ENCODE data around the gene TAAR1.
"Not testable (repeated sequence)": the region's sequence is repeated elsewhere in the genome, so short reads cannot be mapped to it uniquely, and the experiment has no call there.

The TAAR1 gene, protein sequence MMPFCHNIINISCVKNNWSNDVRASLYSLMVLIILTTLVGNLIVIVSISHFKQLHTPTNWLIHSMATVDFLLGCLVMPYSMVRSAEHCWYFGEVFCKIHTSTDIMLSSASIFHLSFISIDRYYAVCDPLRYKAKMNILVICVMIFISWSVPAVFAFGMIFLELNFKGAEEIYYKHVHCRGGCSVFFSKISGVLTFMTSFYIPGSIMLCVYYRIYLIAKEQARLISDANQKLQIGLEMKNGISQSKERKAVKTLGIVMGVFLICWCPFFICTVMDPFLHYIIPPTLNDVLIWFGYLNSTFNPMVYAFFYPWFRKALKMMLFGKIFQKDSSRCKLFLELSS

GRCh38 chr6:132659082-132659481, at the start of gene TAAR1:
Gene TAAR1, minus strand, starts transcription at chr6:132659182. Its CDS starts 13,179 bp downstream, at chr6:132646003.
- no peak for DNase-seq (ENCODE audit: low spot score)

- DNase-seq (ENCODE audit: low spot score): no peak
Observed at GRCh38 chr6:132708771-132709170, 49.8 kb upstream of the TAAR1 start.

DNA sequence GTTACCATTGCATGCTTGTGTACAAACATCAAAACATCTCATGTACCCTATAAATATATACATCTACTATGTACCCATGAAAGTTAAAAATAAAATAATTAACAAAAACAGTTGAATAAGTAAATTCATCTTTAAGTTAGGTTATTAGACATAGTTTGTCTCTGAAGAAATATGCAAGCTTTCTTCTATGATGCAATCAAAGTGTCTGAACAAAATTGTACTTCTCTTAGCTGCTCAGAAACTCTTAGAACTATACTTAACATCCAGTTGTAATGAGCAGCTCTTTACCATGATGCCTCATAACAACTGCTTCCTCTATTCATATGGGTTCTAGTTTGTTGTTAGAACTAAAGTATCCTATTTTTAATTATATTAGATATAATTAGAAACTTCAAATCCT, 49.0 kb upstream of the TAAR1 start:
- DNase-seq (ENCODE audit: low spot score): no peak

DNA sequence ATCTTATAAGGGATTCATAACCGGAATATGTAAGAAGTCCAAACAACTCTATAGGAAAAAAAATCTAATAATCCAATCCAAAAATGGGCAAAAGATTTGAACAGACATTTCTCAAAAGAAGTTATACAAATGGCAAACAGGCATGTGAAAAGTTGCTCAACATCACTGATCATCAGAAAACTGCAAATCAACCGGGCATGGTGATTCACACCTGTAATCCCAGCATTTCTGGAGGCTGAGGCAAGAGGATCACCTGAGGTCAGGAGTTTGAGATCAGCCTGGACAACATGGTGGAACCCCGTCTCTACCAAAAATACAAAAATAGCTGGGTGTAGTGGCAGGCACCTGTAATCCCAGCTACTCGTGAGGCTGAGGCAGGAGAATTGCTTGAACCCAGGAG, 47.8 kb upstream of the TAAR1 start:
- DNase-seq (ENCODE audit: low spot score): not testable (repeated sequence)

- no peak for DNase-seq (ENCODE audit: low spot score)
Observed at GRCh38 chr6:132703936-132704335, 45.0 kb upstream of the TAAR1 start.

DNA sequence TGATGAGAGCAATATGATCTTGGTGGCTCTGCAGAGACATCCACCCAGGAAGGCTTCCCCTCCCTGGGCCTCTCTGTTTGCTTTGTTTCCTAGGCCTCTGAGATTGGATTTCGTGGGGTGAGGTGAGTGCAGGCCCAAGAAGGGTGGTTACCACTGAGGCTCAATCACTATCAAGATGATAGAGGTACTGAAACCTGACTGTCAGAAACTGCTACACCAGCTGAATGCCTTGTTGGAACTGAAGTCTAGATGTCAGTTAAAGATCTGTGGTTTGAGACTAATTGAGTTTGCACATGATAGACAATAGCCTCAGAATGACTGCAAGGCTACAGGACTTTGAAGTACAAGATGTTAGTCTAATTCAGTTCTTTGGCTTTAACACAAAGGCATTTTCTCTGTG, 39.6 kb upstream of the TAAR1 start:
- no peak for DNase-seq (ENCODE audit: low spot score)

DNA sequence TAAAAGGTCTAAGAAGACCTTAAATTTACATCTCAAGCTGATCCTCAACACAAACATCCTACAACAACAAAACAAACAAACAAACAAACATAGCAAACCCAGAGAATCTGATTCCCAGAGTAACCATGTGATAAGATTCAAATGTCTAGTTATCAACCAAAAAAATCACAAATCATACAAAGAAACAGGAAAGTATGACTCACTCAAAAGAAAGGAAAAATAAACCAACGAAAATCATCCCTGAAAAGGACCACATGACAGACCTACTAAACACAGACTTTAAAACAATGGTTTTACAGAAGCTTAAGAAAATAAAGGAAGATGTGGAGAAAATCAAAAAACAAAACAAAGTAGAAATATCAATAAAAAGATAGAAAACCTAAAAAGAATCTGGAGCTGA, 36.8 kb upstream of the TAAR1 start:
- no peak for DNase-seq (ENCODE audit: low spot score)

GRCh38 chr6:132693478-132693877, 34.5 kb upstream of the TAAR1 start:
- no peak for DNase-seq (ENCODE audit: low spot score)

GRCh38 chr6:132690678-132691077, 31.7 kb upstream of the TAAR1 start:
- DNase-seq (ENCODE audit: low spot score): no peak

GRCh38 chr6:132687306-132687705, 28.3 kb upstream of the TAAR1 start:
- no peak for DNase-seq (ENCODE audit: low spot score)

DNA sequence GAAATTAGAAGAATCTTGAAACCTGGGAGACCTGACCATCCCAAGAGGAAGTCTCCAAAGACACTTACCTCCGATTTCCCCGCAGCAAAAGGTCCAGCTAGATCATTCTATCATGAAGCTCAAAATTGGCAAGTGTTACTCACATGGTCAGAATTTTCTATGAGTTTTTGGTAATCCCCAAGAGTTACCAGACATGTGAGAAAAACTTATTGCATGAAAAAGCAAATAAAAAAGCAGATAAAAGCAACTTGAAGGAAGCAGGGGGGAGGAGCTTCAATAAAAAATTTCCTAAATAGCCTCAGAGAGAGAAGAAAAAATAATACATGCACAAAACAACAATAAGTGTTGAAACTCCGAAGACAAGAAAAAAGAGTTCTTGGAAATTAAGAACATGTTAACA, 27.5 kb upstream of the TAAR1 start:
- no peak for DNase-seq (ENCODE audit: low spot score)

DNA sequence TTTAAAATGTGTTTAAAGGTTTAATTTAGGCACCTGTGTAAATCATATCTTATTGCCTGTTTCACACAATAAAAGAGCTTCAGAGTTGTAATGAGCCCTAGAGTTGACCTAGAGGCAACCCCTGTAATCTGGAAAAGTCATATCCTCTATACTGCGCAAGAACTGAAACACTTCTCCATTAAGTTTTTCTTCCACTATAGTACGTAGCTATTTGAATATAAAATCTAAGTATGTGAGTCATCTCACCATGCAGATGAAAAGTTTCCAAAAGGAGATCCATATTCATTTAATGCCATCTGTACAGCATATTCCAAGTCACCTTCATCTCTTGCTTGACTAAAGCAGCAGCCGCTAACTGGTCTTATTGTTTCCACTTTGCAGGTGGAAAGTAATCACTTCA, 26.0 kb upstream of the TAAR1 start:
- no peak for DNase-seq (ENCODE audit: low spot score)

DNA sequence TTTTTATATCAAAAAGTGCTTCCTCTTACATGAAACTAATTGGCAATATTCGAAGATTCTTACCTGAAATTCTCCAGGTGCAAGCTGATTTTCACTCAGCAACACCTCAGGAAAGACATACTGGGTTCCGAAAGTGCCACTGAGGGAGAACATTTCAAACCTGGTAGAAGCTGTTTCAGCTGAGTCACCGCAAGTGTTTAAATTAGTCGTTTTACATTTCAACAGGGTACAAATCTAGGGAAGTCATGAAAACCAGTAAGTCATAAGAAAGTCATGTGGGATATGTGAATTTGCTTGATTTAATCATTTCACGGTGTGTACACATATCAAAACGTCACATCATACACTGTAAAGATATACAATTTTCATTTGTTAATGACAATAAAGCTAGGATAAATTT, 25.3 kb upstream of the TAAR1 start:
- DNase-seq (ENCODE audit: low spot score): no peak

- no peak for DNase-seq (ENCODE audit: low spot score)
Observed at GRCh38 chr6:132683543-132683942, 24.6 kb upstream of the TAAR1 start.

- DNase-seq (ENCODE audit: low spot score): not testable (repeated sequence)
Observed at GRCh38 chr6:132679094-132679493, 20.1 kb upstream of the TAAR1 start.

- DNase-seq (ENCODE audit: low spot score): no peak
Observed at GRCh38 chr6:132675749-132676148, 16.8 kb upstream of the TAAR1 start.

DNA sequence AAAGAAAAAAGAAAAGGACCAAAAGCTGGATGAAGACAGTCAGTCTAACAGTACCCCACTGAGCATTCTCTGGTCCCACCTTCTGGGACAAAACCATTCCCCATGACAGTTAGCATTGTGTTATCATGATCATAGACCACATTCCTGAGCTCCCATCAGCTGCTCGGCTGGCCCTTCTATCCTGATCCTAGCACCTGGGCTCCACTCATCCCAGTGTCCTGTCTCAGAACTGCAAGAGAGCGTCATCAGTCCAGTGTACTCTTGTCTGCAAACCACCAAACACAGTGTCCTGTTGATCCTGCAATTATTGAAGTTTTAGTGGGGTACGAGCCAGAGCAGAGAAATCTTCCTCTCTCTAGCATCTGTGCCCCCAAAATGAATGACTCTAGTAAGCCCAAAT, 16.0 kb upstream of the TAAR1 start:
- DNase-seq (ENCODE audit: low spot score): no peak

DNA sequence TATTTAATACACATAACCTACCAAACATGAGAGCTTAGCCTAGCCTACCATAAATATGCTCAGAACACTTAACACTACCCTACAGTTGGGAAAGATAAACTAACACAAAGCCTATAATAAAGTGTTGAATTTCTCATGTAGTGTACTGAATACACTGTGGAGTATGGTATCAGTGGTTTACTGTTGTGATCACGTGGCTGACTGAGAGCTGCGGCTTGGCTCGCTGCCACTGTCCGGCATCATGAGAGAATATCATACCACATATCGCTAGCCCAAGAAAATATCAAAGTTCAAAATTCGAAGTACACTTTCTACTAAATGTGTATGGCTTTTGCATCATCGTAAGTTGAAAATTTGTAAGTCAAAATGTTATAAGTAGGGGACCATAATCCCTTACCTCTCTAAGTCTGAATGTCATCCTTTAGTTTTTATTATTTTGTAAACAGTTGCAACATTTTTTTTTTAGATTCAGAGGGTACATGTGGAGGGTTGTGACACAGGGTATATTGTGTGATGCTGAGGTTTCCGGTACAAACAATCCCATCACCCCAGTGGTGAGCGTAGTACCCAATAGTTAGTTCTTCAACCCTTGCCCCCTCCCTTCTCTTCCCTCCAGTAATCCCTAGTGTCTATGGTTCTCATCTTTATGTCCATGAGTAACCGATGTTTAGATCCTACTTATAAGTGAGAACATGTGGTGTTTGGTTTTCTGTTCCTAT, 14.6 kb upstream of the TAAR1 start:
- DNase-seq (ENCODE audit: low spot score): no peak

- DNase-seq (ENCODE audit: low spot score): no peak
Observed at GRCh38 chr6:132671295-132671694, 12.3 kb upstream of the TAAR1 start.

DNA sequence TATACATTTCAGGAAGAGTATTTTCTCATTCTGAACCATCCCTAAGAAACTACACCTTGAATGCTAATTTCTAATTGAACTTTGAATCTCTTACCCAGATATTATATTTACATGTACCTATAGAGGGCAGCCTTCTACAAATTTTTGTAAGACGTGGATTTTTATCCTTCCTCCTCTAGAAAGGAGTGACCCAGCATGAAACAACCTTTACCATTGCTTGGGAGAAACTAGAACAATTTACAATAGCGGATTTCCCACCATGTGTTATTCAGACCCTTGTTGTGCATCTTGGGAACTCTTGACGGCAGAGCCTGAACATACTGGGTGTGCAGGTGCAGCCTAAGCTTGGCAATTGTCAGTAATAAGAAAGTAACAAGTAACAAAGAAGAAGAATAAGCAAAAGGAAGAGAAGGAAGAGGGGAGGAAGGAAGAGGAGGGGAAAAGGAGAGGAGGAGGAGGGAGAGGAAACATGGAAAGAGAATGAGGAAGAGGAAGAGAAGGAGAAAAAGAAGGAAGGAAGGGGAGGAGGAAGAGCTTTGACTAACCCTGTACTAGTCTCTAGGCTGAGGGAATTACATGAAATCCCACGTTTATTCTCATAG, 10.8 kb upstream of the TAAR1 start:
- DNase-seq (ENCODE audit: low spot score): peak; percentile 70

- no peak for DNase-seq (ENCODE audit: low spot score)
Observed at GRCh38 chr6:132666118-132666517, 7.1 kb upstream of the TAAR1 start.

- DNase-seq (ENCODE audit: low spot score): no peak
Observed at GRCh38 chr6:132664309-132665034, 5.5 kb upstream of the TAAR1 start.

GRCh38 chr6:132663661-132664060, 4.7 kb upstream of the TAAR1 start:
- DNase-seq (ENCODE audit: low spot score): no peak
